Iris pigment epithelial cell (primary cell): ENCODE results near the gene SYT1.
A peak's percentile ranks its signal among the peaks of the same experiment; 100 is the strongest.
"Not testable (repeated sequence)": the region's sequence is repeated elsewhere in the genome, so short reads cannot be mapped to it uniquely, and the experiment has no call there.

ENCODE experiments used
- DNase-seq: peaks from one replicate; pipeline ENCODE4 v3.0.0-alpha.2; 2011; ENCODE audit warnings: low read depth

The SYT1 gene

GRCh38 chr12:78864403-78864869 lies at the start of gene SYT1:
SYT1 (plus strand) TSS chr12:78864774.
- peak; percentile 81 for DNase-seq

- DNase-seq = no peak
These were observed 46.1 kb upstream of the SYT1 start for GRCh38 chr12:78818487-78818886.

GRCh38 chr12:78820946-78821345 lies 43.6 kb upstream of the SYT1 start:
- no peak for DNase-seq

GRCh38 chr12:78824918-78825317 lies 39.7 kb upstream of the SYT1 start:
- no peak for DNase-seq

GRCh38 chr12:78829690-78830089 lies 34.9 kb upstream of the SYT1 start:
- no peak for DNase-seq

GRCh38 chr12:78835493-78835892 lies 29.1 kb upstream of the SYT1 start:
- DNase-seq = no peak

GRCh38 chr12:78840518-78841019 lies 24.0 kb upstream of the SYT1 start:
- not testable (repeated sequence) for DNase-seq

GRCh38 chr12:78853231-78853630 lies 11.3 kb upstream of the SYT1 start:
- DNase-seq = no peak

GRCh38 chr12:78863482-78864402 lies 832 bp upstream of the SYT1 start:
- peak; percentile 68 for DNase-seq

GRCh38 chr12:78864870-78865463 lies 393 bp downstream of the SYT1 start:
- DNase-seq = no peak

GRCh38 chr12:78865516-78865915 lies 942 bp downstream of the SYT1 start:
- no peak for DNase-seq

- DNase-seq = no peak
These were observed 1.9 kb downstream of the SYT1 start for GRCh38 chr12:78866518-78866917.

GRCh38 chr12:78870539-78870938 lies 6.0 kb downstream of the SYT1 start:
- no peak for DNase-seq

- no peak for DNase-seq
These were observed 7.0 kb downstream of the SYT1 start for GRCh38 chr12:78871566-78871965.

GRCh38 chr12:78878459-78878858 lies 13.9 kb downstream of the SYT1 start:
- DNase-seq = no peak

- no peak for DNase-seq
These were observed 14.3 kb downstream of the SYT1 start for GRCh38 chr12:78878866-78879265.

- no peak for DNase-seq
These were observed 15.5 kb downstream of the SYT1 start for GRCh38 chr12:78880078-78880477.

- no peak for DNase-seq
These were observed 17.1 kb downstream of the SYT1 start for GRCh38 chr12:78881685-78882084.

- DNase-seq = no peak
These were observed 20.9 kb downstream of the SYT1 start for GRCh38 chr12:78885466-78885865.

GRCh38 chr12:78886719-78887407 lies 22.3 kb downstream of the SYT1 start:
- DNase-seq = peak; percentile 85

GRCh38 chr12:78887444-78887843 lies 22.9 kb downstream of the SYT1 start:
- DNase-seq = no peak

GRCh38 chr12:78888568-78888967 lies 24.0 kb downstream of the SYT1 start:
- no peak for DNase-seq
